Epithelial cell of esophagus (primary cell): ENCODE measurements around the gene GNG12.

Source experiments
- DNase-seq: peaks from one replicate; pipeline ENCODE4 v3.0.0; 2010; ENCODE audit warnings: low read depth
- H3K4me3 ChIP-seq: 2 replicates; pipeline ENCODE4 v1.5.1; 2011; ENCODE audit warnings: mild to moderate bottlenecking, low read length, control low read depth
- TF ChIP-seq, protein P1 (sequence below): IDR thresholded peaks from 2 replicates; pipeline ENCODE4 v1.5.1; 2011; ENCODE audit warnings: low read depth, mild to moderate bottlenecking, low read length, control low read depth, inconsistent platforms; ENCODE audit not compliant: insufficient read depth; ENCODE audit errors: missing control alignments

GNG12 gene

DNA sequence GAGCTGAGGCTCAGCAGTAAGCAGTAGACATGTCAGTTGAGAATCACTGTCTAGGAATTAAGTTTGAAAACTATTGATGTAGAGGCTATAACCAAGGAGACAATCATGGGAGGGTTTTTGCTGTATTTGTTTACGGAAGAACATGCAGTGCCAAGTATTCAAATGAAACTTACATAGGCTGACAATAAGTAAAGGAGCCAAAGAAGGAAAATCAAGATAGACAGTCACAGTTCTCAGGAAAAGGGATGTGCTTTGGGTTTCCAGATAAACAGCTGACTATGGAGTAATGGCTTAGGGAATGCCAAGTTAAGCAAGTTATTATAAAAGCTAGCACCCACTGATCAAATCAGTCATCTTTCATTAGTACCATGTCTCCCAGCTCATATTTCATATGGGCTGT, 21.5 kb downstream of the GNG12 start:
- no peak overlapping the region for H3K4me3 ChIP-seq
- TF ChIP-seq, protein P1, sequence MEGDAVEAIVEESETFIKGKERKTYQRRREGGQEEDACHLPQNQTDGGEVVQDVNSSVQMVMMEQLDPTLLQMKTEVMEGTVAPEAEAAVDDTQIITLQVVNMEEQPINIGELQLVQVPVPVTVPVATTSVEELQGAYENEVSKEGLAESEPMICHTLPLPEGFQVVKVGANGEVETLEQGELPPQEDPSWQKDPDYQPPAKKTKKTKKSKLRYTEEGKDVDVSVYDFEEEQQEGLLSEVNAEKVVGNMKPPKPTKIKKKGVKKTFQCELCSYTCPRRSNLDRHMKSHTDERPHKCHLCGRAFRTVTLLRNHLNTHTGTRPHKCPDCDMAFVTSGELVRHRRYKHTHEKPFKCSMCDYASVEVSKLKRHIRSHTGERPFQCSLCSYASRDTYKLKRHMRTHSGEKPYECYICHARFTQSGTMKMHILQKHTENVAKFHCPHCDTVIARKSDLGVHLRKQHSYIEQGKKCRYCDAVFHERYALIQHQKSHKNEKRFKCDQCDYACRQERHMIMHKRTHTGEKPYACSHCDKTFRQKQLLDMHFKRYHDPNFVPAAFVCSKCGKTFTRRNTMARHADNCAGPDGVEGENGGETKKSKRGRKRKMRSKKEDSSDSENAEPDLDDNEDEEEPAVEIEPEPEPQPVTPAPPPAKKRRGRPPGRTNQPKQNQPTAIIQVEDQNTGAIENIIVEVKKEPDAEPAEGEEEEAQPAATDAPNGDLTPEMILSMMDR = no peak
- DNase-seq = no peak

DNA sequence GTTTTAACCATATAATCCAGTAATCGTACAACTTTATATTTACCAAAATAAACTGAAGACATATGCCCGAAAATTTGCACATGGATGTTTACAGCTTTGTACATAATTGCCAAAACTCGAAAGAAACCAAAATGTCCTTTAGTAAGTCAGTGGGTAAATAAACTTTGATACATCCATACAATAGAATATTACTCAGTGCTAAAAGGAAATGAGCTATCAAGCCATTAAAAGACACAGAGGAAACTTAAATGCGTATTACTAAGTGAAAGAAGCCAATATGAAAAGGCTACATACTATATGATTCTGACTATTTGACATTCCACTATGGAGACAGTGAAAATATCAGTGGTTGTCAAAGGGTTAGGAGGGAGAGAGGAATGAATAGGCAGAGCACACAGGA, 23.4 kb downstream of the GNG12 start:
- H3K4me3 ChIP-seq = no peak overlapping the region
- no peak for DNase-seq
- TF ChIP-seq, protein P1 = no peak

GRCh38 chr1:67807282-67807681, 26.0 kb downstream of the GNG12 start:
- no peak overlapping the region for H3K4me3 ChIP-seq
- DNase-seq = no peak
- TF ChIP-seq, protein P1 = no peak

- TF ChIP-seq, protein P1 = no peak
Measured at GRCh38 chr1:67804710-67805109, 28.6 kb downstream of the GNG12 start.

DNA sequence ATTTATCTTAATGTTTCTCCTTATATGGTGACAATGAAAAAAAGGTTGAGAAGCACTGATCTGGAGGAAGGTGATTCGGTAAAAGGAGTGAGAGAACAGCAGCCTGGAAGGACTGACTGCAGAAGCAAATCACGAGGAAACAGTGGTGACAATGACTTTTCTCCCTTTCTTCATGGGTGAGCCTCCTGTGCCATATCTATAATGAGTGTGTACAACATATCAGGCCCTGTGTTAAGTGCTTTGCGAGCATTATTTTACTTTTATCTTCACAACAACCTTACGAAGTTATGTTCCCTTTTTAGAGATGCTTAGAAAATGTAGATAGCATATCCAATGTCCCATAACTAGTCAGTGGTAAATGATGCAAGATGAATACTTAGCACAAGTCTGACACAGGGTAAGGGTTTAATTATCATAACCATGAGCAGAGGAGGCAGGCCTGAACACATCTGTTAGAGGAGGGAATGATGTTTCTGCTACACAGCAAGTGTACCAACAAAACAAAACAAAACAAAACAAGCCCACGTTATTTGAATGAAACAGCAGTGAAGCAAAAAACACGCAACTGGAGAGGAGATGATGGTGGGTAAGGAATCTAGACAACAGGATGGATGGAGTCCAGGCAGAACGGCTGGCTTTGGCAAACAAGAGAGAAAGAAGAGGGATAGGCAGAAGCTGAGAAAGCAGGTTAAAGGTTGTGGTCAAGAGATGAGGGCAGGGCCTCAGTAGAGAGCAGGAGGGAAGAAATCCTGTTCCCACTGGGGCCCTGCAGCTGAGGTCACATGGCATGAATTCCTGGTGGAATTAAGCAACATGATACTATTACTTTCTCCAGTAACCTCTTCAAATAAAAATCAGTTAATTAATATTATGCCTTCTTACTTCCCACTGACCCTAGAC, 29.6 kb downstream of the GNG12 start:
- peak; percentile 89 for DNase-seq
- TF ChIP-seq, protein P1 = no peak
- no peak overlapping the region for H3K4me3 ChIP-seq

More at GRCh38 chr1:67804710-67805109, 28.6 kb downstream of the GNG12 start:
- DNase-seq = no peak
- no peak overlapping the region for H3K4me3 ChIP-seq

DNA sequence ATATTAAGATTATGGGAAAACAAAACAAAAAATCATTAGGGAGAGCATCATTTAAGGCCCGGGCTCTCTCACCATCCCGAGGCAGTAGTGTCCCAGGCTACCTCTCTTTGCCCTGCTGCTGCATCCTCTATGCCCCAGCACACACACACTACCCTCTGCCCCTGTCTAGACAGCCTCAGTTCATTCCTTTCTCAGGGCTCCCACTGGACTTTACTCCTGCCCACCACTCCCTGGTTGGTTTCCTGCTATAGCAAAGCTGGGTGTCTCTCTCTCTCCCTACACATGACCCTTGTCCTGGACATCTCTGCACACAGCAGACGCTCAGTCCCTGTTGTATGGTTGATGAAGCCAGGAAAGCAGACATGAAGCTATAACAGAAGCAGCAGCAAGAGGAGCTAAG, 30.7 kb downstream of the GNG12 start:
- H3K4me3 ChIP-seq = no peak overlapping the region
- DNase-seq = no peak
- TF ChIP-seq, protein P1 = no peak

DNA sequence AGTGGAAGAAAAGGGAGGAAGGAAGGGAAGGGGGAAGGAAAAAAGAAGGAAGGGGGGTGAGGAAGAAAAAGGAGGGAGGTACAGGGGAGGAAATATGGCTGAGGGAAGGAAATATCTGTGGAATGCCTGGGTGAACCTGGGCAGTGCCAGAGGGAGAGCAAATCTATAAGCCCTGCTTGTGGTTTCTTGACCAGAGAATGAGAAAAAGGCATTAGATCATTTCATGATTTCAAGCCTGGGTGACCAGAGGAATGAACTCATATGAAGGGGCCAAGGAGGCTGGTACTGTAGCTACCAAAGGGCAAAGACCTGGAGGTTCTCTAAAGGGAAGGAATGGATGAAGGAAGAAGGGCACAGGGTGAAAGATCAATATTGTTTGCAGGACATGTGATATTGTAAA, 31.4 kb downstream of the GNG12 start:
- H3K4me3 ChIP-seq = no peak overlapping the region
- DNase-seq = no peak
- TF ChIP-seq, protein P1 = no peak
